Measurements from ENCODE around the gene PGM5.

GRCh38 chr9:68567565-68567964 is 211.2 kb downstream of the PGM5 start:
- TF ChIP-seq GATA2 (IDR thresholded peaks at IDR 0.05; ENCODE audit: low read depth, low read length) (no peak), GATA3 (IDR thresholded peaks at IDR 0.05; ENCODE audit: low read depth, low read length) (no peak)
